AG09309 (cell line): ENCODE data around the gene TRMT44.

ENCODE experiments used
- DNase-seq: peaks from one replicate; pipeline ENCODE4 v3.0.0-alpha.2; 2010; ENCODE audit warnings: low read depth
- H3K4me3 ChIP-seq: 2 replicates; pipeline ENCODE4 v1.5.1; 2011; ENCODE audit warnings: mild to moderate bottlenecking, low read depth, low read length, moderate library complexity; ENCODE audit not compliant: control insufficient read depth
- TF ChIP-seq, protein P1 (sequence below): IDR thresholded peaks from 2 replicates; pipeline ENCODE4 v1.5.1; 2011; ENCODE audit warnings: mild to moderate bottlenecking, low read depth, low read length, inconsistent platforms; ENCODE audit not compliant: insufficient read depth, control insufficient read depth; ENCODE audit errors: missing control alignments

TRMT44 gene

DNA sequence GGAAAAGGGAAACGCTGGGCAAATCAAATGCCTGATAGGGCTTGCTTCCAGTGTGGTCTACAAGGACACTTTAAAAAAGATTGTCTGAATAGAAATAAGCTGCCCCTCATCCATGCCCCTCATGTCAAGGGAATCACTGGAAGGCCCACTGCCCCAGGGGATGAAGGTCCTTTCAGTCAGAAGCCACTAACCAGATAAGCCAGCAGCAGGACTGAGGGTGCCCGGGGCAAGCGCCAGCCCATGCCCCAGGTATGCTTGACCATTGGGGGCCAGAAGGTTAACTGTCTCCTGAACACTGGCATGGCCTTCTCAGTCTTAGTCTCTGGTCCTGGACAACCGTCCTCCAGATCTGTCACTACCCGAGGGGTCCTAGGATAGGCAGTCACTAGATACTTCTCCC lies 17.8 kb upstream of the TRMT44 start:
- H3K4me3 ChIP-seq = no peak overlapping the region
- DNase-seq = no peak
- TF ChIP-seq, protein P1, sequence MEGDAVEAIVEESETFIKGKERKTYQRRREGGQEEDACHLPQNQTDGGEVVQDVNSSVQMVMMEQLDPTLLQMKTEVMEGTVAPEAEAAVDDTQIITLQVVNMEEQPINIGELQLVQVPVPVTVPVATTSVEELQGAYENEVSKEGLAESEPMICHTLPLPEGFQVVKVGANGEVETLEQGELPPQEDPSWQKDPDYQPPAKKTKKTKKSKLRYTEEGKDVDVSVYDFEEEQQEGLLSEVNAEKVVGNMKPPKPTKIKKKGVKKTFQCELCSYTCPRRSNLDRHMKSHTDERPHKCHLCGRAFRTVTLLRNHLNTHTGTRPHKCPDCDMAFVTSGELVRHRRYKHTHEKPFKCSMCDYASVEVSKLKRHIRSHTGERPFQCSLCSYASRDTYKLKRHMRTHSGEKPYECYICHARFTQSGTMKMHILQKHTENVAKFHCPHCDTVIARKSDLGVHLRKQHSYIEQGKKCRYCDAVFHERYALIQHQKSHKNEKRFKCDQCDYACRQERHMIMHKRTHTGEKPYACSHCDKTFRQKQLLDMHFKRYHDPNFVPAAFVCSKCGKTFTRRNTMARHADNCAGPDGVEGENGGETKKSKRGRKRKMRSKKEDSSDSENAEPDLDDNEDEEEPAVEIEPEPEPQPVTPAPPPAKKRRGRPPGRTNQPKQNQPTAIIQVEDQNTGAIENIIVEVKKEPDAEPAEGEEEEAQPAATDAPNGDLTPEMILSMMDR = no peak

DNA sequence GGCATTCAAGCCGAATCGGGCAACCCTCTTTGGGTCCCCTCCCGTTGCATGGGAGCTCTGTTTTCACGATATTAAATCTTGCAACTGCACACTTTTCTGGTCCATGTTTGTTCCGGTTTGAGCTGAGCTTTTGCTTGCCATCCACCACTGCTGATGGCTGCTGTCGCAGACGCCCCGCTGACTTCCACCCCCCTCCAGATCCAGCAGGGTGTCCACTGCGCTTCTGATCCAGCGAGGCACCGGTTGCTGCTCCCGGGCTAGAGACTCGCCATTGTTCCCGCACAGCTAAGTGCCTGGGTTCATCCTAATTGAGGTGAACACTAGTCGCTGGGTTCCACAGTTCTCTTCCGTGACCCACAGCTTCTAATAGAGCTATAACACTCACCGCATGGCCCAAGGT lies 13.3 kb upstream of the TRMT44 start:
- TF ChIP-seq, protein P1 = no peak
- peak overlapping the region; percentile 73 for H3K4me3 ChIP-seq
- DNase-seq = no peak

DNA sequence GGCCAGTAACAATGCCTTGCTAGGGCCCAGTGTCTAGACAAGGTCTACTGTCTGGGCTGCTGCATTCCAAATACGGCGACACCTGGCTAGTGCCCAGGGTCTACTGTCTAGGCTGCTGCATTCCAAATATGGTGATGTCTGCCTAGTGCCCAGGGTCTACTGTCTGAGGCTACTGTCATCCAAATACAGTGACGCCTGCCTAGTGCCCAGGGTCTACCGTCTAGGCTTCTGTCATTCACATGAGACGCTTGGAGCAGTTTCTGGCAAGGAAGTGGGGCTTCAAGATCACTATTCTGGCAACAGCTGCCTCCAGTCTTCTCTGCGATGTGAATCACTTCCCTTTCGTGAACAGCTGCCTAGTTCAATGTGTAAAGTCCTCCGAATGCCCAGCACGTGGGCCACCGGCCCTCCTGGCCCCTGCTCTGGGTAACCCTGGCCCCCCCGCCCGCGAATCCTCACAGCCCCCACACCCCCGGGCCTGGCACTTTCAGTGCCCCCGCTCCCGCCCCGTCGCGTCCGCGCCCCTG lies 12.8 kb upstream of the TRMT44 start:
- TF ChIP-seq, protein P1 = no peak
- no peak for DNase-seq
- H3K4me3 ChIP-seq = peak overlapping the region; percentile 73

DNA sequence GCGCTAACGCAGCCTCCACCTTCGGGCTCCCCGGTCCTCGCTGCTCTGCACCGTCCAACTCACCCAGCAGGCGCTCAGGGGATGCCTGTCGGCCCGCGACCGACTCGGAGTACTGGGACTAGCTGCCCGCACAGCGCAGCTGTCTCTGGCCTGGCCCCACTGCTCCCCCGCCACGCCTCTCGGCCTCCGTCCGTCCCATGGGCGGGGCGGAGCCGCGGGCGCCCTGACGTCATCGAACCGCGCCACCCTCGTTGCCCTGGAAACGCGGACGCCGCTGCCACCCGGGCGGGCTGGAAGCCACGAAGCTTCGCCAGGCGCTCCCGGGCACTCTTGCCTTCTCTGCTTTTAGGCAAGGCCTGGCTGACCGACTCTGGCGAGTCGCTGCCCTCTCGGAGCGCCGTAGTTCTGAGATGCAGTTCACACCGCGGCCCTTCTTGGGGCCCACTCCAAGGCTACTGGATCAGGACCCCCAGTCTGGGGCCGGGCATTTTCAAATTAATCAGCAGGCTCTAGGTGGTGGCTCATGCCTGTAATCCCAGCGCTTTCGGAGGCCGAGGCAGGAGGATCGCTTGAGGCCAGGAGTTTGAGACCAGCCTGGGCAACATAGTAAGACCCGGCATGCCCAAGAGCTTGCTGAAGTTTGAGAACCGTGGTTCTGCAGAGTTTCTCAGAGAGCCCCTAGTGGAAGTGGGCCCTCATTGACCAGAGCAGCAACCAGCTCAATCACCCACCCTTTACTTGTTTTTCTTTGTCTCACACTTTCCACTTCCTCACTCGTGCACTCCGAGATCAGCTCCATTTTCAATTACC lies 12.1 kb upstream of the TRMT44 start:
- TF ChIP-seq, protein P1 = peak; percentile 56
- peak overlapping the region; percentile 73 for H3K4me3 ChIP-seq
- DNase-seq = peak; percentile 28

DNA sequence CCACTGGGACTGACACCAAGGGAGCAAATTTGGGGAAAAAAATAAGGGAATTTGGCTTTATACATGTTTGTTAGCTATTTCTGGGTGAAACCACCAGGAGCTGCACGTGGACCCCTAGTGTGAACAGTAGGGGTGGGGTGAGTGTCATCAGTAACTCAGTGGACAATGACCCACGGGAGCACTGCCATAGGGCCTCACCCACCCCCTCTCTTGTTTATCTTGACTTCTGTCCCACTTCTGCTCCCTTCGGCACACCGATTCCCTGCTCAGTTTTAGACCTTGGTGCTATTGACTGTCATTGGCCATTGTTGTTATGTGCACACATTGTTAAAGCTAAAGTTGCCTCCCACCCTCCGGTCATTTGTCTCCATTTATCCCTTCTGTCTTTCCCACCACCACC lies 9.0 kb upstream of the TRMT44 start:
- no peak for DNase-seq
- no peak overlapping the region for H3K4me3 ChIP-seq
- TF ChIP-seq, protein P1 = no peak

DNA sequence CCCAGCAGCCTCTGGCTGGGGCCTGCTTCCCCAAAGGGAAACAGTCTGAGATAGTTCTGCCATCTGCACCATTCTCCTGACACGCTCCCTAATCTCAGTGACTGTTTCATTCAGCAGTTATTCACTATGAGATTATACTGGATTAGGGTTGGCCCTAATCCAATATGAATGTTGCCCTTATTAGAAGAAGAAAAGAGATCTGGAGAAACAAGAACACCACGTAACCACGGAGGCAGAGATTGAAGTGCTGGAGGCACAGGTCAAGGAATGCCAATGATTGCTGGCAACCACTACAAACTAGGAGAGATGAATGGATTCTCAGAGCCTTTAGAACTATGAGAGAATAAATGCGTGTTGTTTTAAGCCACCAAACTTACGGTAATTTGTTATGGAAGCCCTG lies 7.4 kb upstream of the TRMT44 start:
- no peak for DNase-seq
- H3K4me3 ChIP-seq = no peak overlapping the region
- TF ChIP-seq, protein P1 = no peak
